HG03432 (cell line): ENCODE measurements around the gene MTA1.

Experiments
- ATAC-seq: cut with Tn5 transposase; IDR thresholded peaks from one replicate; pipeline ENCODE4 v1.9.1; 2021; ENCODE audit warnings: mild to moderate bottlenecking, moderate library complexity; ENCODE audit not compliant: unreplicated experiment

MTA1 gene

DNA sequence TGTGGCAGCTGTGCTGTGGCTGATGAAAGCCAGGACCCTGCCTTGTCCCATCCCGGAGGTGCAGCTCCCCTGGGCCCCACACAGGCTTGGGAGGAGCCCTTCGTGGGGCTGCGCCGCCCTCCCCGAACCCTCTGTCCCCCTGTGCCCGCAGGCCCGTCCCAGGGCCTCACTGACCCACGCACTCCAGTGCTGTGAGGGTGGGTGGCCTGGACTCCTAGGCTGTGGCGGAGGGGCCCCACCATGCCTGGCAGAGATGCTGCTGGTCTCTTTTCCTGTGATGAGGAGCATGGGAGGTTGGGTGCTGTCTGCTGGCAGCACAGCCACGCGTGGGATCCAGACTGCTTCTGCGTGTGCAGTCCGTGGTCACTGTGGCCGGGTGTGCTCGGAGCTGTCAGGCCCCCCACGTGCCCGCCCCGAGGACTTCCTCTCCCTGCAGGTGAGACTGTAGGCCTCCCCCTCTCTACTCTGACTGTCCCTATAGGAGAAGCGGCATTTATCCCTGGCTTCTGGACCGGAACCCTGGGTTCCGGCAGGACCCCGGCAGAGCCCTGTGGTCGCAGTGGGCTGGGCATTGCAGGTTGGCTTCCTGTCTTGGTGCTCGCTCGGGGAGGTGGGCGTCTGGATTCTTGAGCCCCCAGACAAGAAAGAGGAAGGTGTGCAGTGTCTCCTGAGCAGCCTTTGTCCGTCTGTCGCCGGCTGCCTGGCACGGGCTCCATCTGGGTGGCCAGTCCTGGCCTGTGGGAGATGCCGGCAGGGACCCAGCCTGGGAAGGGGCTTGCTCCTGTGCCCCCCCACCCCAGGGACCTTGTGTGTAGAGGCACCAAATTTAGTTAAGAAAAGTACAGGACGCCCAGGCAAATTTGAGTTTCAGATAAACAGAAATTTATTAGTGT lies 2.3 kb downstream of the MTA1 start:
- ATAC-seq: no peak

DNA sequence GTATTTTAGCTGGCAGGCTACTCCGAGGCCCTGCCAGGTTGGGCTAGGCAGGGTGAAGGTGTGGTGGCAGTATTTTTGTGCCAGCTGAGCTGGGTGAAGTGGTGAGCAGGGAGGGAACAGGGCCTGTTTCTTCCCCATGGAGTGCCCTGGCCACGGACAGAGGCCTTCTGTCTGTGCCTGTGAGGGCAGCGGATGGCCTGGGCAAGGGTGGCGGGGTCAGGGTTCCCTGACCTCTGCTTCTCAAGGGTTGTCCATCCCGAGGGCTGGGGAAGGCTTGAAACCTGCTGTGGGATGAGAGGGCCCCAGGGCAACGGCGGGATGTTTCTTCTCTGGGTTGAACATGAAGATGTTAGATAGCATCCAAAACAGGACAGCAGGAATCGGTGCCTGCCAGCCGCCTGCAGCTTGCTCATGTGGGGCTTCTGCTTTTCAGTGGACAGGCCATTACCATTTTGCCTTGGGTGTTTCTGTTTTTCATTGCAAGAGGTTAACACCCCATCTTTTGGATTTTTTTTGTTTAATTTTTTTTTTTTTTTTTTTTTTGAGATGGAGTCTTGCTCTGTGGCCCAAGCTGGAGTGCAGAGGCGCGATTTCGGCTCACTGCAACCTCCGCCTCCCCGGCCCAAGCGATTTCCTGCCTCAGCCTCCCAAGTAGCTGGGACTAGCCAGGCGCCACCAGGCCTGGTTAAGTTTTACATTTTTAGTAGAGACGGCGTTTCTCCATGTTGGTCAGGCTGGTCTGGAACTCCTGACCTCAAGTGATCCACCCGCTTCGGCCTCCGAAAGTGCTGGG lies 3.3 kb downstream of the MTA1 start:
- ATAC-seq: no peak

DNA sequence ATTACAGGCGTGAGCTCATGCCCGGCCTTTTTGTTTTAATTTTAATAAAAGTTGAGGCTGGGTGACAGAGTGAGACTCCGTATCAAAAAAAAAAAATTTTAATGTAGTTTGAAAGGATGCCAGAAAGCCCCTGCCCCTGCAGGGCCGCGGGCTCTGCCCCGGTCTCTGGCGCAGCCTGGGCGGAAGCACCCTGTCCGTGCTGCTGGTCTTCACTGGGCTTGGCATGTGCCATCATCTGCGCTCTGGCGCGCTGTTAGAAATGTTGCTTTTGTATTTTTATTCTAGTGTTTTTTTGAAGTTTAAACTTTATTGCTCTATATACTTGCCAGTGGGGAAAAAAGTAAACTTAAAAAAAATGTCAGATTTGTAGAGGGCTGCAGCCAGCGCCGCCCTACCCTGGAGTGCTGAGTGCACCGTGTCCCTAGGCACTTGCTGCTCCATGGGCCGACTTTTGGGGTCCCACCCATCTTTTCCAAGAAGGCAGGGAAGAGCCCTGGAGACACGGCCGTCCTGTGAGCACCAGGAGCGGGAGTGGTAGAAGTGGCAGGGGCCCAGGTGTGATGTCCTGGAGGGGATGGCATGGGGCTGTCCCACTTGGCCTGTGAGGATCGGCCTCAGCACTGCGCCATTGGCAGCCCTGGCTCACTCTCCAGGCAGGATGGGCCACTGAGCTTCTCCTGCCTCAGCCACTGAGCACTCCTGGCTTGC lies 4.0 kb downstream of the MTA1 start:
- no peak for ATAC-seq

DNA sequence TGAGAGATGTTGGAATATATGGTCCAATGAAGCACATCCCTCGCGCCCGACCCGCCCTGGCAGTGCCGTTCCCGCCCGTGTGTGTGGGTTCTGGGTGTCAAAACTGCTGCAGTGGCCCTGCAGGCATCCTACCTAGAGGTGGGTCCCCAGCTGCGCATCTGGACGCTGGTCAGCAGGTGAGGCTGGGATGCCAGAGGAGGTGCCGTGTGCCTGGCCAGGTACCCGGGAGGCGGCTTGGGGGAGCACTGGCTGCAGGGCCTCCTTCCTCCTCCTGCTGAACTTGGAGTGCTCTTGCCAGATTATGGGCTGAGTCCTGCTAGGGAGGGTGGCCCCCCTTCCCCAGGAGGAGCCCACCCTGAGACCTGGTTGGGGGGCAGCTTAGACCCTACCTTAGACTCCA lies 5.2 kb downstream of the MTA1 start:
- ATAC-seq: no peak

DNA sequence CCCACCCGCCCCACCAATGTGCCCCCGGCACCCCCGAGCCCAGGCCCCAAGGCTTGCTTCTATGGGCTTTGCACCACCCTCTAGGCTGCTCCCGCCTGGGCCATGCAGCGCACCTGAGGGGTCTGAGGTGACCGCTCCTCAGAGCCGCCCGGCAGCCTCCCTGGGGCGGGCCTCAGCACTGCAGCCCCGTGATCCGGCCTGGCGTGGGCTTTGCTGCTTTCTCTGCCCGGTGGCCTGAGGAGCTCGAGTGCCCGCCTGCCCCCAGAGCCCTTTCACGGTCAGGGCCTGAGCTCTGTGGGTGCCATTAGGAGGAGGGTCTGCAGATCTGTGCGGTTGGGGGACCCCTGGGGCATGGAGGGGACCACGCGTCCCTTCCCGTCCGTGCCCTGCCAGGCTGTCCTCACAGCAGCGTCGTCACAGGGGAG lies 6.2 kb downstream of the MTA1 start:
- ATAC-seq: no peak

DNA sequence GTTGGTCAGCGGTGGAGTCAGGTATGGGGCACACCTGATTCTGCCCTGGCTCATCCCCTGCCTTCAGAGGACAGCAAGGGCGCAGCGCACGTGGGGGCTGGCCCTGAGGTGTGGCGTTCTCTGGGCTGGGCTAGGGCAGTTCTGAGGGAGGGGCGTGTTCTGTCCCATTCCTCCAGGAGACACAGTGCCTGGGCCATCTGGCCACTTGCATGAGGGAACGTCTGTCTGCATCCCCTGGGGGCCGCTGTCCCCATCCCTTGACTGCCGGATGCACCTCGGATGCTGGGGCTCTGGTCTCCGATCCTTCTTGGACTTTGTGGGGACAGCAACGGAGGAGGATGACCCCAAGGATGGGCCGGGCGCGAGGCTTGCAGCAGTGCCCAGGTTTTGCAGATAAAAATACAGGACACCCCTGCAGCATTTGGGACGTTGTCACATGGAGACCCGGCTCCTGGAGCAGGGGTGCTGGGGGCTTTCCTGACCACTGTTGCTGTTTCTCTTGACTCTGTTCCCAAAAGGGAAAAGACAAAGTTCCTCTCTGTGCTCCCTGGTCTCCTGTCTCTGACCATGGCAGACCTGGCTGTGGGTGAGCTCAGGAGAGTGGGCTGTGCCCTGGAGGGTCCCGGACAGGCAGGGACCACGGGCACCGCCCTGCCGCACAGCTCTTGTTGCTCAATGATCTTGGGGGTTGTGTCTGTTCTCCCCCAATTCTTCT lies 6.9 kb downstream of the MTA1 start:
- no peak for ATAC-seq

DNA sequence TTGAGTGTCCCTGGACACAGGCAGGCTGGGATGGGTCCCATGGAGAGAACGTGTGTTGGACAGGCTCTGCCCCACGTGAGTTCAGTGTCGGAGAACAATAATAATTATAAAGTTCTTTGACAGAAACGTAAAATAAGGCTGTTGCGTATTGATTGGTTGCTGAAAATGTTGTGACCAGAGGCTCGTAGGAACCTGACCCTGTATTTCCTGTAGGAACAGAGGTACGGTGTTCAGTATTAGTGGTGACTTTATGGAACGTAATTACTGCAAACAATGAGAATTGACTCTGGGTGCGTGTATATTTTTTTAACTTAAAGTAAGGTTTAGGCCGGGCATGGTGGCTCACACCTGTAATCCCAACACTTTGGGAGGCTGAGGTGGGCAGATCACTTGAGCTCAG lies 7.8 kb downstream of the MTA1 start:
- no peak for ATAC-seq

DNA sequence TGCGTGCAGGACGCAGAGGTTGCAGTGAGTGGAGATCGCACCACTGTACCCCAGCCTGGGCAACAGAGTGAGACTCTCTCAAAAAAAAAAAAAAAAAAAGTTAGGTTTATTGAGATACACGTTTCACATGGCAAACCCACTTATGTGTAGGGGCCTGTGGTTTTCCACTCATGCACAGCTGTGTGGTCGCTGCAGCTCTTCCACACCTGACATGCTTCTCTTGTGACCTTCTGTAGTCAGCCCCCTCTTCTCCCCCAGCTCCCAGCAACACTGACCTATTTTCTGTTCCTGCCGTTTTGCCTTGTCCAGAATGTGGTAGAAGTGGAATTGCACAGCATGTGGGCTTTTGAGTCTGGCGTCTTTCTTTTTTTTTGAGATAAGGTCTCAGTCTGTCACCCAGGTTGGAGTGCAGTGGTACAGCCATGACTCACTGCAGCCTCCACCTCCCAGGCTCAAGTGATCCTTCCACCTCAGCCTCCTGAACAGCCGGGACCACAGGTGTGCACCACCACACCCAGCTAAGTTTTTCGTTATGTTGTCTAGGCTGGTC lies 8.4 kb downstream of the MTA1 start:
- no peak for ATAC-seq

DNA sequence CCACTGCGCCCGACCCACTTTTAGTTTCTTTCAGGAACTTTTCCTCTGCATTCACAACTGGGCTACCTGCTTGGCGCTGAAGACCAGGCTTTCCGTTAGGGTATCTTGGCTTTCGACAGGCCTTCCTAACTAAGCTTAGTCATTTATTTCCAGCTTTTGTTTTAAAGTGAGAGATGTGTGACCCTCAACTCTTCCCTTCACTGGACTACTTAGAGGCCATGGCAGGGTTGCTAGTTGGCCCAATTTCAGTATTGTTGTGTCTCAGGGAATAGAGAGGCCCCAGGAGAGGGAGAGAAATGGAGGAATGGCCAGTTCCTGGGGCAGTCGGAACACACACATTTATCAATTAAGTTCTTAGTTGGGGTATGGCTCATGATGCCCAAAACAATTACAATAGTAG lies 10.4 kb downstream of the MTA1 start:
- no peak for ATAC-seq

DNA sequence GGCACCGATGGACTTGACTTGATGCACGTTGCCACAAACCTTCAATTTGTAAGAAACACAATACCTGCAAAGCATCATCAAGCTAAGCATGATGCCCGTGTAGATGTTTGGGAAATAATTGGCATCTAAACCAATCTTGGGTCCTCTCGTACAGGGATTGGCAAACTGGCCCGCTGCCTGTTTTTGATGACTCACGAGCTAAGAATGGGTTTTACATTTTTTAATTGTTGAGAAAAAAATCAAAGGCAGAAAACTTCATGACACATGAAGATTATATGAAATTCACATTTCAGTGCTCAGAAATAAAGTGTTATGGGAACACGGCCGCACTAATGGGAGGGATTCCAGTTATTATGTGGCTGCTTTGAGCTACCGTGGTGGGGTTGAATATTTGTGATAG lies 10.9 kb downstream of the MTA1 start:
- ATAC-seq: no peak

DNA sequence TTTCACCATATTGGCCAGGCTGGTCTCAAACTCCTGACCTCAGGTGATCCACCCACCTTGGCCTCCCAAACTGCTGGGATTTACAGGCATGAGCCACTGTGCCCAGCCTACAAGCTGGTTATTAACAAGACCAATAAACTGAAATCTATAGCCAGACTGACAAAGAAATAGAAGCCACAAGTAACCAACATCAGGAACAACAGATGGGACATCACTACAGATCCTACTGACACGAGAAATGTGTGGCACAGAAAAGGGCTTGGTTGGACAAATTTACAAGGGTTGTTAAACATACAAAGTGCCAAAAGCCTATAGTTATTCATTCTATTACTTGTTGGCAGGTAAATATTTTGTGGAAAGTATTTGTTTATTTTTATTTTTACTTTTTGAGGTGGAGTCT lies 11.6 kb downstream of the MTA1 start:
- no peak for ATAC-seq

DNA sequence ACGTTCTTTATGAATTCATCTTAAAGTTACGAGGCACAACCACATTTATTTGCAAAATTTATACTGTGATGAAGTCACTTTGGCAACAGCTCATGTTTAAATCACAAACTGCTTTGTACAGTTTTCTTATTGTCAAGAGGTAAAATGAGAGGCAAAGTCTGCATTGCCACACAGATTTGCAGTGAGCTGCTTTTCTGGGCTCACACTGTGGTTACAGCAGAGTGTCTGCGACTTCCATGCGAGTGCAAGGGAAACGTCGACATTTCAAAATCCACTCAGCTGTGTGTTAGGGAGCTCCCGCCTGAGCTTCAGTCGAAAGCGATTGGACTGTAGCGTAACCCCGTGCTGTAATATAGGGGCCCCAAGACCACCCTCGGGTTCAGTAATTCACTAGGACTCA lies 13.0 kb downstream of the MTA1 start:
- ATAC-seq: no peak

DNA sequence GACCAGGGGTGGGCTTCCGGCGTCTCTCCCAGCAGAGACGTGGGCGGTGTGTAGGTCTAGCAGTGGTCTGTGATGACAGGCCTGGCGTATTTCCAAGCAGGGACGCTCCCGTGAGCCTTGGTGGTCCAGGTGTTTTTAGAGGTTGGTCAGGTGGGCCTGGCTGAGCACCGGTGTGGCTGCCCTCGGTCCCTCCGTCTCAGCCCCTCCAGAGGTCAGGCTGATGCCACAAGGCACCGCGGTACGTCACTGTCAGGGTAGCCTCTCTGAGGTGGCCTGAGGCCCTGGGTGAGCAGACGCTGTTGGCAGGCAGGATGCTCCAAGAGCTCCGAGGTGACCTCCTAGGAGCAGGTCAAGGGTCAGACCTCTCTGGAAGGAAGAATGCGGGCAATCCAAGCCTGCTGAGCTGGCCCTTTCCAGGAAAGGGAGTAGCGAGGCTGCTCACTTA lies 13.6 kb downstream of the MTA1 start:
- ATAC-seq: no peak

DNA sequence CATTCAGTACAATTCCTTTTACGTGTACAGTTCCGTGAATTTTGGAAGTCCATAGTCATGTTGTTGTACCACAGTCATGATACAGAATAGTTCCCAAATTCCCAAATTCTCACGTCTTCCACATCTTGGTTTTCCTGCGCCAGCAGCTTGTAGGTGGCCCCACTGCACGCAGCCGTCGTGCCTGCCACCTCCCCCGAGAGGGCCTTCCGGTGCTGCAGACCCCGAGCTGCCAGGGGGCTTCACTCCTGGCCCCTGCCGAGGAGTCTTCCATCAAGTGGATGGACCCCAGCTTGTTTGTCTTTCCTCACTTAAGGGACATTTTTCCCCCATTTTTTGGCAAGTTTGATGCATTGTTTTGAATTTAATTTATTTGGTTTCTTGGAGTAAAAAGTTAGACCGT lies 16.8 kb downstream of the MTA1 start:
- no peak for ATAC-seq

DNA sequence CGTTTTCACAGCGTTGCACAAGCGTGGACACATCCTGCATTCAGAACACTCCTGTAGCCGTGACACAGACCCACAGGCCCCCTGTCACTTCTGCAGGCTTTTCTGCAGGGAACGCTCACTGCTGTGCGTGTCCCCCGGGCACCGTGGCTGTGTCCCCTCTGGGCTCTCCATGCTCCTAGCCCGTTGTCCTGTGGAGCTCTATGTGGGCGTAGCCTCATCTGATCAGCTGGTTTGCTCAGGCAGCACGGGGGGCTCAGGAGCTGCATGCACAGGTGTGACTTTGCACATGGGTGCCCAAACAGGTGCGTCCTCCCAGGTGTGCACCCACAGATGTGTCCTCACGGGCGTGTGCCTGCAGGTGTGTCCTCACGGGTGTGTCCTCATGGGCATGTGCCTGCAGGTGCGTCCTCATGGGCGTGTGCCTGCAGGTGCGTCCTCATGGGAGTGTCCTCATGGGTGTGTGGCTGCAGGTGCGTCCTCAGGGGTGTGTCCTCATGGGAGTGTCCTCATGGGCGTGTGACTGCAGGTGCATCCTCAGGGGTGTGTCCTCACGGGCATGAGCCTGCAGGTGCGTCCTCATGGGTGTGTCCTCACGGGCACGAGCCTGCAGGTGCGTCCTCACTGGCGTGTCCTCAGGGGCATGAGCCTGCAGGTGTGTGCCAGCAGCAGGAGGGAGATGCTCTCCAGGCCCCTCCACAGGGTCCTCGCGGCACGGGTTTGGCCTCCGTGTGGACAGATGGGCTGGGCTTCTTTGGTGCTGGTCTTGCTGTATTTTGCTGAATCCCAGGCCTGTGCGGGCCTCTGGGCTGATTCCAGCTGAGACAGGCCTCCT lies 17.5 kb downstream of the MTA1 start:
- ATAC-seq: no peak

DNA sequence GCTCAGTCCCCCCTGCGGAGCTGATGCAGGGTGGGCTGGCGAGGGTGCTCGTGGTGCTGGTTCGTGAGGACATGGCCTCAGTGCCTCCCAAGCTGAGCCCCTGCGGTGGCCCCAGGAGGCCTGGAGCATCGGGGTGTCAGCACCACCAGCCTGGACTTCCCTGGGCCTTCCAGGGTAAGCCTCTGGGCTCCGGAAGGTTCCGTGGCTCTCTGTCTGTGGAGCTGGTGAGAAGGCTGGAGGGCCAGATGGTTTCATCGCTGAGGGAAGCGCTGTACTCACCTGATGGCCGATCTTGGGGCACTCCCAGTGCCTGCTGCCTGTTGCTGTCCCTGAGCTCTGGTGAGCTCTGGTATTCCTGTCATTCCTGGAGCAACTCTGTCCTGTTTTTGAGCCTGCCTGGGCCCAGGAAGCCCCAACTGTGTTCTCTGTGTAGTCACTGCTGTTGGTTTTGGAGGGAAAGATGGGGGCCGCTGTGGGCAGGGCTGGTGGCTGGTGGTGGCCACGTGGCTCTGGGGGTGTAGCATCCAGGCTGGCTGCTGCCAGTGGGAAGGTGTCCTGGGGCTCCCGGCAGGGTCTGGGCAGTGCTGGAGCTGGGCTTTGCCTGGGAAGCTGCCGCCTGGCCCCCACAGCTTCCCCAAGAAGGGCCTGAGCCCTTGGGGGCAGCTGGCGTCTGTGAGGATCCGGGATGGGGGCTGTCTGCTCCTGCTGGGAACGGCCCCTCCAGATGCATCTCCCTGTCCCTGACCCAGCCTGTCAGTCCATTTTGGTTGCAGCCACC lies 18.3 kb downstream of the MTA1 start:
- ATAC-seq: no peak

DNA sequence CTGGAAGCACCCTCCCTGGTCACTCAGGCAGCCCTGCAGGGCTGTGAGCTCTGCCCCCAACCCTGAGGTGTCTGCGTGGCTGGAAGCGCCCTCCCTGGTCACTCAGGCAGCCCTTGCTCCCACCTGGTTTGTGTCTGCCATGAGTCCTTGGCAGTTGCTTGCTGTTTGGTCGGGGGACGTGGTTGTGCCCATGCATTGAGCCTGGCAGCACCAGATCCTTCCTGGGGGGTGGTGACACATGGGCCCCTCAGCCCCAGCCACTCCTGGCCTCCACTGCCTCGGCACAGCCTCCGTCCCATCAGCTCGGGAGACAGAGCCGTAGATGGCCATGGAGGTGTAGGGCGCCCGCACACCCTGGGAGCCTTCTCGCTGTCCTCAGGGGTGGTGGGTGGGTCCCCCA lies 19.6 kb downstream of the MTA1 start:
- no peak for ATAC-seq

DNA sequence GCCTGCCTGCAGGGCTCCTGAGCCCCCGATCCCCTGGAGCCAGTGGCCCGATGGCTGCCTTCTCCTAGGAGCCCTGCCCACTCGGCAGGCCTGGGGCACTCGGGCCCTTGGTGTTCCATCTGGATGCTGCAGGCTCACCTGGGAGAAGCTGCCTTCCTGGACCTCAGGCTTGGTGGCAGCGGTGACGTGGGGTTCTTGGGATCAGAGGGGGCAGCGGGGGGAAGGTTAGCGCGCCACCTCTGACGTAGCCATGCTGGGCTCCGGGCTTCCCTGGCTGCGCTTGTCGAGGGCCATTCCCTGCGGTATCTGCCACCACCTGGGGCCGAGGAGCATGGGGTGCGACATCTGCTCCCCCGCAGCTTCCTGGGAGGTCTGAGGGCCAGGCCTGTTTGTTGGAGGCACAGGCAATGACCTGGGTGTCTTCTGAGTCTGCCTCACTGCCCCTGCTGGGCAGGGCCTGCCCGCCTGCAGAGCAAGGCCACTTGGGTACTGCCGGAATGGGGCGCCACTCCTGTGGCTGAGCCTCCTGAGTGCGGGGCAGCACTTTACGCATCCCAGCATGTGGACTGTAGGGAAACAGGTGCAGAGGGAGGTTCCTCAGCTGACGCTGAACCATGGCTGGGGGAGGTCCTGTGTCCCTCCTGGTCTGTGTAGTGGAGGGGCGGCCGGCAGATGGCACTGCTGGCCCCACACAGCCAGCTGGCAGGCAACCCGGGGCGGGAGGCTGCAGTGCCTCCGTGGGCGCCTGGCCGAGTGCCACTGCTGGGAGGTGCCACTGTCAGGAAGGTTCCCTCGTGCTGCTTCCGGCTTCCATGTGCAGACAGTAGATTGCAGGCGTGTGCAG lies 20.3 kb downstream of the MTA1 start:
- ATAC-seq: no peak
